GM12878 (cell line): Measurements from ENCODE around the gene DCAF12L2. TPM values are rescaled to one million over a fixed set of nuclear protein-coding genes. Genes with fewer than 3 reads are reported as not detected.

Experiments
- ATAC-seq: fragments of 200-7000 bp; cut with Tn5 transposase; 3 replicates; pipeline ENCODE4 v1.9.1; 2020; ENCODE audit warnings: mild to moderate bottlenecking, moderate library complexity
- Bru-seq: library from RNA; stranded (reverse); fragments of 400-500 nt; gene quantifications from one replicate; lab custom pipeline; 2021; lab: Mats Ljungman, UMichigan
- BruChase-seq, 2 experiments: library from RNA; stranded (reverse); fragments of 400-500 nt; gene quantifications; one replicate each; lab custom pipeline; 2021; lab: Mats Ljungman, UMichigan
- BruUV-seq: library from RNA; stranded (reverse); fragments of 400-500 nt; replicated peaks from 2 replicates; lab custom pipeline; 2021; lab: Mats Ljungman, UMichigan
- CTCF ChIA-PET: fragments of 300-600 bp; sonication (Branson Sonifier 250); formaldehyde crosslinking; extraction: SDS; loops from one replicate; lab custom pipeline; 2021; ENCODE audit warnings: inconsistent platforms; lab: Yijun Ruan, JAX
- POLR2A ChIA-PET: fragments of 350-600 bp; formaldehyde crosslinking; extraction: SDS; loops from one replicate; lab custom pipeline; 2021; ENCODE audit warnings: inconsistent platforms; lab: Charles Lee
- RAD21 ChIA-PET: fragments of 300-600 bp; sonication (Branson Sonifier 250); formaldehyde crosslinking; loops from one replicate; lab custom pipeline; 2023; ENCODE audit warnings: antibody characterized with exemption; ENCODE audit not compliant: unreplicated experiment; lab: Charles Lee
- SMC1A ChIA-PET: fragments of 300-600 bp; sonication (Branson Sonifier 250); formaldehyde crosslinking; loops from one replicate; lab custom pipeline; 2023; ENCODE audit not compliant: unreplicated experiment, uncharacterized antibody; lab: Charles Lee
- DNase-seq: peaks from one replicate; pipeline ENCODE4 v3.0.0-alpha.2; 2011; ENCODE audit warnings: low read depth, low spot score
- FAIRE-seq: peaks from 3 replicates; lab custom pipeline; 2011; peaks lifted over from hg19 to GRCh38; lab: Jason Lieb, UNC
- H2AFZ ChIP-seq: 2 replicates; pipeline ENCODE4 v1.6.0; 2011; ENCODE audit warnings: low read depth, low read length, control low read depth; ENCODE audit not compliant: control insufficient read depth
- H3K27ac ChIP-seq: 2 replicates; pipeline ENCODE4 v1.5.1; 2011; ENCODE audit warnings: control low read depth; ENCODE audit not compliant: control insufficient read depth, insufficient read depth
- H3K27me3 ChIP-seq, 2 experiments: replicated peaks in 1 of 2; 2 replicates each; pipeline versions ENCODE4 v1.6.0 to v1.6.1; 2011; ENCODE audit warnings: low read length in 1 of 2; ENCODE audit not compliant: control insufficient read depth in 2 of 2, insufficient read depth in 2 of 2
- H3K36me3 ChIP-seq, 2 experiments: 2 replicates each; pipeline ENCODE4 v1.5.1; 2011; ENCODE audit warnings: low read length in 1 of 2; ENCODE audit not compliant: control insufficient read depth in 2 of 2, insufficient read depth in 2 of 2
- H3K4me1 ChIP-seq: 2 replicates; pipeline ENCODE4 v1.6.1; 2011; ENCODE audit warnings: mild to moderate bottlenecking, low read length, moderate library complexity, mixed read lengths; ENCODE audit not compliant: control insufficient read depth, insufficient read depth
- H3K4me2 ChIP-seq: 2 replicates; pipeline ENCODE4 v1.6.0; 2011; ENCODE audit warnings: control low read depth; ENCODE audit not compliant: control insufficient read depth, insufficient read depth
- H3K4me3 ChIP-seq: fragments of 200-600 bp; sonication (generic); 2 replicates; pipeline ENCODE4 v1.5.1; 2016
- H3K79me2 ChIP-seq: 2 replicates; pipeline ENCODE4 v1.6.0; 2011; ENCODE audit warnings: low read length; ENCODE audit not compliant: control insufficient read depth, insufficient read depth
- H3K9ac ChIP-seq: 2 replicates; pipeline ENCODE4 v1.8.0; 2011; ENCODE audit warnings: low read length, control low read depth, mixed read lengths; ENCODE audit not compliant: control insufficient read depth, insufficient read depth
- H3K9me3 ChIP-seq: replicated peaks from 3 replicates; pipeline ENCODE4 v1.5.1; 2011; ENCODE audit warnings: mild to moderate bottlenecking, low read length; ENCODE audit not compliant: control insufficient read depth, insufficient read depth
- H4K20me1 ChIP-seq: 2 replicates; pipeline ENCODE4 v1.6.0; 2011; ENCODE audit not compliant: control insufficient read depth, insufficient read depth
- BCL11A ChIP-seq: IDR thresholded peaks from 2 replicates; pipeline ENCODE4 v1.6.1; 2011; ENCODE audit warnings: low read depth, low read length
- BHLHE40 ChIP-seq, 2 experiments: fragments of 450-650 bp in 1 of 2; IDR thresholded peaks; 2 replicates each; pipeline ENCODE4 v1.6.1; 2011 to 2017; ENCODE audit warnings: low read depth in 2 of 2, borderline replicate concordance in 1 of 2, improper control_type of control experiment in 1 of 2, low read length in 1 of 2, mild to moderate bottlenecking in 1 of 2
- CEBPB ChIP-seq, 2 experiments: fragments of 150-350 bp in 1 of 2; IDR thresholded peaks; 2 replicates each; pipeline ENCODE4 v1.6.1; 2012 to 2014; ENCODE audit warnings: low read depth in 2 of 2, low read length in 2 of 2, borderline replicate concordance in 1 of 2, inconsistent platforms in 1 of 2
- CEBPZ ChIP-seq: fragments of 150-350 bp; IDR thresholded peaks from 2 replicates; pipeline ENCODE4 v1.6.1; 2016; ENCODE audit warnings: low read depth, low read length
- CHD4 ChIP-seq: fragments of 200-600 bp; sonication (generic); IDR thresholded peaks from 2 replicates; pipeline ENCODE4 v1.6.1; 2016; ENCODE audit warnings: mild to moderate bottlenecking
- CREB1 ChIP-seq: IDR thresholded peaks from 2 replicates; pipeline ENCODE4 v1.6.1; 2012; ENCODE audit warnings: low read depth, mild to moderate bottlenecking, inconsistent platforms
- EED ChIP-seq: sonication (generic); IDR thresholded peaks from 2 replicates; pipeline ENCODE4 v1.6.1; 2016; ENCODE audit warnings: antibody characterized with exemption, low read depth
- EZH2 ChIP-seq: IDR thresholded peaks from 2 replicates; pipeline ENCODE4 v1.6.1; 2012; ENCODE audit warnings: low read depth, mild to moderate bottlenecking, control low read depth, inconsistent platforms, low read length, borderline replicate concordance; ENCODE audit not compliant: control insufficient read depth
- FOS ChIP-seq: IDR thresholded peaks from 3 replicates; pipeline ENCODE4 v1.6.1; 2011; ENCODE audit warnings: borderline replicate concordance; ENCODE audit not compliant: insufficient read length; ENCODE audit errors: extremely low read depth
- MEF2A ChIP-seq: IDR thresholded peaks from 2 replicates; pipeline ENCODE4 v1.6.1; 2011; ENCODE audit warnings: low read depth, mild to moderate bottlenecking, low read length, moderate library complexity; ENCODE audit not compliant: insufficient read depth
- MEF2B ChIP-seq: fragments of 450-650 bp; IDR thresholded peaks from 2 replicates; pipeline ENCODE4 v1.6.1; 2018; ENCODE audit warnings: mild to moderate bottlenecking, moderate library complexity; ENCODE audit not compliant: partially characterized antibody, poor library complexity, severe bottlenecking
- PKNOX1 ChIP-seq: fragments of 450-650 bp; IDR thresholded peaks from 2 replicates; pipeline ENCODE4 v1.6.1; 2016; ENCODE audit warnings: mild to moderate bottlenecking
- RAD21 ChIP-seq: IDR thresholded peaks from 2 replicates; pipeline ENCODE4 v1.6.1; 2011; ENCODE audit warnings: mild to moderate bottlenecking, low read depth, low read length, moderate library complexity; ENCODE audit not compliant: insufficient read depth
- SREBF2 ChIP-seq: IDR thresholded peaks from 2 replicates; pipeline ENCODE4 v1.6.1; 2012; ENCODE audit warnings: mild to moderate bottlenecking, low read length
- SUPT20H ChIP-seq: IDR thresholded peaks from 2 replicates; pipeline ENCODE4 v1.6.1; 2011; ENCODE audit warnings: low read depth, mild to moderate bottlenecking, low read length, moderate library complexity, borderline replicate concordance; ENCODE audit not compliant: control insufficient read depth
- TCF12 ChIP-seq: IDR thresholded peaks from 2 replicates; pipeline ENCODE4 v1.6.1; 2011; ENCODE audit warnings: low read depth, mild to moderate bottlenecking, low read length
- ZNF207 ChIP-seq: fragments of 450-650 bp; IDR thresholded peaks from 2 replicates; pipeline ENCODE4 v1.6.1; 2014; ENCODE audit warnings: antibody characterized with exemption, mild to moderate bottlenecking, borderline replicate concordance
- WGBS: methylation state at CpG from one replicate; pipeline ENCODE4 v1.1.6; 2016; ENCODE audit warnings: low lambda C conversion rate; ENCODE audit not compliant: insufficient replicate concordance, insufficient coverage; ENCODE audit errors: missing lambda C conversion rate; 5-methylcytosine and 5-hydroxymethylcytosine counted together
- in situ Hi-C: fragments of 300-500 bp; cut with MboI; formaldehyde crosslinking; loops from 9 replicates; pipeline ENCODE4 v1.14.3; 2018; ENCODE audit warnings: mixed read lengths
- intact Hi-C: fragments of 100-400 bp; cut with micrococcal nuclease; formaldehyde crosslinking; loops from one replicate; pipeline ENCODE4 v1.14.2; 2022; ENCODE audit not compliant: unreplicated experiment
- long read RNA-seq, 2 experiments: library from polyadenylated mRNA; unstranded; transcript quantifications; one replicate each; pipeline ENCODE4 v2.0.0, GENCODE V29; 2019 to 2020
- polyA minus RNA-seq, 3 experiments: library from RNA; depleted of rRNA, polyadenylated mRNA; stranded (reverse); fragments of >200 nt; gene quantifications; 2 replicates each; pipeline ENCODE4 v1.2.3, GENCODE V29; 2011
- polyA plus RNA-seq, 11 experiments: library from polyadenylated mRNA; depleted of rRNA in 4 of 11; unstranded in 6 of 11; stranded (reverse) in 5 of 11; fragments of >200 nt; fragmentation: Nextera tagmentation in 4 of 11; fragmentation: Illumina TruSeq in 1 of 11; extraction: Ambion mirVana in 4 of 11; extraction: Trizol in 1 of 11; gene quantifications; 1 replicate in 1 of 11; 2 replicates in 10 of 11; pipeline versions ENCODE4 v1.2.1 to v1.2.3, GENCODE V29; 2011 to 2016; ENCODE audit warnings: inconsistent platforms in 2 of 11, missing spikeins in 2 of 11, low read depth in 1 of 11
- total RNA-seq, 4 experiments: library from RNA; depleted of rRNA in 3 of 4; stranded (reverse); fragments of >200 nt in 3 of 4; fragmentation: Illumina TruSeq in 1 of 4; extraction: Trizol in 1 of 4; gene quantifications; 2 replicates each; pipeline versions ENCODE4 v1.2.1 to v1.2.3, GENCODE V29; 2013 to 2021

The DCAF12L2 gene
- not detected in 2 replicates for total RNA-seq (2013; cell fraction: nucleolus; rRNA removed)
- total RNA-seq (2014; rRNA removed) (not detected in 2 replicates), total RNA-seq (2014; rRNA removed; fragmentation: Illumina TruSeq; extraction: Trizol) (not detected in 2 replicates), total RNA-seq (2021) (not detected in 2 replicates), polyA plus RNA-seq (2011; rRNA removed) (not detected in 2 replicates), polyA plus RNA-seq (2014; fragmentation: Illumina TruSeq; extraction: Trizol) (not detected in 2 replicates), polyA plus RNA-seq (2014; fragmentation: Nextera tagmentation; extraction: Ambion mirVana) (not detected), polyA plus RNA-seq (2014; rRNA removed) (not detected in 2 replicates), polyA plus RNA-seq (2016; fragmentation: Nextera tagmentation; extraction: Ambion mirVana) (not detected), polyA minus RNA-seq (2011; rRNA and poly(A)+ RNA removed) (not detected in 2 replicates), Bru-seq, nascent RNA (not detected), BruChase-seq, experiment 1, labeled RNA remaining after a 6-hour chase (not detected), BruChase-seq, experiment 2, labeled RNA remaining after a 2-hour chase (not detected)
- polyA plus RNA-seq (2011; ENCODE audit: low read depth), result not detected
- not detected in 2 replicates for polyA plus RNA-seq (2011; cell fraction: cytosol; rRNA removed)
- not detected in 2 replicates for polyA plus RNA-seq (2011; cell fraction: nucleus; rRNA removed)
- polyA plus RNA-seq (2012), result not detected in 2 replicates
- polyA minus RNA-seq (2011; cell fraction: cytosol; rRNA and poly(A)+ RNA removed), result not detected in 2 replicates
- not detected in 2 replicates for polyA minus RNA-seq (2011; cell fraction: nucleus; rRNA and poly(A)+ RNA removed)
- long read RNA-seq, experiment 1, result 0 reads
- long read RNA-seq, experiment 2, result 0 reads

GRCh38 chrX:126165721-126166461 is at the start of gene DCAF12L2:
DCAF12L2 (minus strand) TSS chrX:126166289; CDS start chrX:126165924, 365 bp downstream.
- CTCF ChIA-PET, result no interaction called here
- TF ChIP-seq TCF12 (no peak), CHD4 (no peak), RAD21 (no peak), FOS (no peak), CEBPZ (no peak), CEBPB (IDR thresholded peaks at IDR 0.05; ENCODE audit: borderline replicate concordance in 1 of 2, low read depth in 2 of 2, low read length in 2 of 2) (no peak), SREBF2 (no peak), BCL11A (no peak), EED (no peak), BHLHE40 (IDR thresholded peaks at IDR 0.05; ENCODE audit: borderline replicate concordance in 1 of 2, low read depth in 2 of 2, low read length in 1 of 2) (no peak), MEF2B (no peak), EZH2 (no peak), PKNOX1 (no peak), CREB1 (no peak), MEF2A (no peak), ZNF207 (no peak), SUPT20H (no peak)

More at GRCh38 chrX:126165721-126166461, at the start of gene DCAF12L2:
- Histone ChIP-seq H3K9ac (no peak within 1 kb of the TSS), H3K27me3 (no peaks in the 10 kb centered on the region), H3K4me3 (no peak within 1 kb of the TSS), H2AFZ (no peak within 1 kb of the TSS), H3K79me2 (no peaks in the 10 kb centered on the region), H3K36me3 (no peaks in the 10 kb centered on the region), H3K4me1 (no peaks in the 10 kb centered on the region), H3K4me2 (no peak within 1 kb of the TSS), H4K20me1 (no peaks in the 10 kb centered on the region), H3K9me3 (no peaks in the 10 kb centered on the region; the same call in 2 of the 3 replicates), H3K27ac (no peak within 1 kb of the TSS)
- in situ Hi-C loops (no loop called here), intact Hi-C loops (no loop called here)
- no TSS peak for BruUV-seq
- DNase-seq (no peak), ATAC-seq (no peak), FAIRE-seq (no peak)
- RAD21 ChIA-PET, result no interaction called here
- SMC1A ChIA-PET, result no interaction called here
- POLR2A ChIA-PET, result no interaction called here
- WGBS, result 86% methylated on average over 71 of the region's 91 CpGs
